ENCODE measurements around the gene ARL14EP. TPM values are rescaled to one million over a fixed set of nuclear protein-coding genes. Genes with fewer than 3 reads are reported as not detected.

ARL14EP gene
- total and polyA plus RNA-seq, 8 donors: 20.1 to 57.3 (median 47.4) TPM

DNA sequence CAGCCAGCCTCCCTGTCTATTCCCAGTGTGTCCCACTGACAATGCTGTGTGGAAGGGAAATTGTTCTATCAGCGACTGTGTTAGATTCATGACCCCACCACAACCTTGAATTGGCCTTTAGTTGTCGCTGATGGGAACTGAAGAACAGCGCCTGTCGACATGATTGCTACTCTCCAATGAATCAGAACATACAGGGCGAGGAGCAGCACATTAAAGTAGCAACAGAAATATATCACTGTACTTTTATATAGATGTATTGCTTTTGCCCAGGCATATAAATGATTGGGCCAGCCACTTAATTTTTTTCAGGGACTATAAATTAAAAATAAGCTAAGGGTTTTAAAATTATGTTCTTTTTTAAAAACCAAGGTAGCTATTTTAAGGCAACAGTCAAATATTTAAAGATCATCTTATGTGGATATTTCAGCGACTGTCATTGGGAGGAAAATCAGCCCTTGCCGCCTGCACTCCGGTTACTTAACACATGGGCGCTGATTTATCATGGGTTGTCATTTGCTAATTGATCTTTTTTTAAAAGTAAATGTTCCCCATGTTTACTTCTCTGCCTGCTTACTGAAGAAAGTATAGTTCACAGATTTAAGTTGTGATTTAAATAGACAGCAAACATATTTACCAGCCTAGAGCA, 42.1 kb downstream of the ARL14EP start:
- intact Hi-C loops (cut with DNase I): no loop called here
- Histone ChIP-seq H3K36me3 (no peaks in the 10 kb centered on the region), H3K27me3 (no peaks in the 10 kb centered on the region), H3K27ac (no peak overlapping the region), H3K9me3 (no peaks in the 10 kb centered on the region), H3K4me3 (no peak overlapping the region), H3K4me1 (no peaks in the 10 kb centered on the region)
- no peak for ATAC-seq
- no peak for DNase-seq
- no peak for TF ChIP-seq CTCF (IDR thresholded peaks at IDR 0.05)

DNA sequence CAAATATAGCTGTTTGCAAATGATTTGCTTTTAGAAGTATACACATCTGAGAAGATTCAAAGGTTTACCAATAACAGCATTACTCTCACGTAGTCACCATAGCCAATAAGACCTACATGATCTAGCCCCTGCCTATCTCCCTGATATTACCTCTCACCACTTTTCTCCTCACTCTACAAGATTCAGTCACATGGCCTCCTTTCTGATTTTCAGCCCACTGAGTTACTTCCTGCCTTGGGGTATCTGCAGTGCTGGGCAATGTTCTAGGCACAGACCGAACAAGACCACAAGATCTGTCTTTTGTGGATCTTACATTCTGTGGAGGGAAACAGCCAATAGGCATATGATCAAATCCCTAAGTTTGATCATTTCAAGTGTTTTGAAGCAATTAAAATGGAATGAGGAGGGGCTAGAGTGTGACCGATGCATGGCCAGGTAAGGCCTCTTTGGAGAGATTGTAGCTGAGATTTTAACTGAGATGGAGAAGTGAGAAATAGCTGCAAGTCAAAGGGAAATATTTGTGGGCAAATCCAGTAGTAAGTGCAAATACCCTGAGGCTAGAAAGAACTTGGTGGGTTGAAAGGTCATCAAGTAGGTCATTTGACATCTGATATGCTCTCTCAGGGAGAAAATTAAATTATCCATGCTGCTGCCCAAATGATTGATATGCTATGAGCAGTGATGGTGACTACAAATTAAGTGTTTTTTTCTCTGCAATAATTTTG, 43.1 kb downstream of the ARL14EP start:
- intact Hi-C loops (cut with DNase I): no loop called here
- no peak overlapping the region for H3K4me3 ChIP-seq

GRCh38 chr11:30368394-30368793, 45.5 kb downstream of the ARL14EP start:
- H3K27me3 ChIP-seq: no peaks in the 10 kb centered on the region
- H3K36me3 ChIP-seq: no peaks in the 10 kb centered on the region
- no peak overlapping the region for H3K27ac ChIP-seq
- no peak for ATAC-seq
- TF ChIP-seq CTCF (IDR thresholded peaks at IDR 0.05): no peak
- DNase-seq: no peak
- H3K4me1 ChIP-seq: no peaks in the 10 kb centered on the region
- intact Hi-C loops (cut with DNase I): no loop called here
- H3K4me3 ChIP-seq: no peak overlapping the region
- no peaks in the 10 kb centered on the region for H3K9me3 ChIP-seq

More for the DNA sequence above, 43.1 kb downstream of the ARL14EP start:
- ATAC-seq (no peak), DNase-seq (no peak)
- Histone ChIP-seq H3K4me1 (no peaks in the 10 kb centered on the region), H3K27me3 (no peaks in the 10 kb centered on the region), H3K27ac (no peak overlapping the region), H3K36me3 (no peaks in the 10 kb centered on the region), H3K9me3 (no peaks in the 10 kb centered on the region)
- no peak for TF ChIP-seq CTCF (IDR thresholded peaks at IDR 0.05)

- H3K36me3 ChIP-seq: no peaks in the 10 kb centered on the region
- intact Hi-C loops (cut with DNase I): no loop called here
These were observed 47.3 kb downstream of the ARL14EP start for GRCh38 chr11:30370164-30370563.

More at GRCh38 chr11:30370164-30370563, 47.3 kb downstream of the ARL14EP start:
- H3K27me3 ChIP-seq: no peaks in the 10 kb centered on the region
- H3K4me1 ChIP-seq: no peaks in the 10 kb centered on the region
- DNase-seq (no peak), ATAC-seq (no peak)
- no peaks in the 10 kb centered on the region for H3K9me3 ChIP-seq
- no peak overlapping the region for H3K27ac ChIP-seq
- no peak for TF ChIP-seq CTCF (IDR thresholded peaks at IDR 0.05)
- H3K4me3 ChIP-seq: no peak overlapping the region

Measured in left lung (tissue), 10 donors.